HepG2 (cell line): ENCODE measurements around the gene DNAJA2. TPM values are rescaled to one million over a fixed set of nuclear protein-coding genes. Genes with fewer than 3 reads are reported as not detected.

Experiments
- ARID4A ChIP-seq: sonication (generic); formaldehyde crosslinking; IDR thresholded peaks from 2 replicates; pipeline ENCODE4 v1.5.0; 2020; ENCODE audit warnings: mild to moderate bottlenecking, missing genetic modification reagents, borderline replicate concordance
- ARNT2 ChIP-seq: sonication (generic); formaldehyde crosslinking; IDR thresholded peaks from 2 replicates; pipeline ENCODE4 v1.8.0; 2022; ENCODE audit warnings: mild to moderate bottlenecking, low read depth, missing genetic modification reagents, moderate library complexity
- FOSL2 ChIP-seq: sonication (generic); formaldehyde crosslinking; IDR thresholded peaks from 2 replicates; pipeline ENCODE4 v1.4.0; 2020; ENCODE audit warnings: missing genetic modification reagents
- PAF1 ChIP-seq: IDR thresholded peaks from 2 replicates; pipeline ENCODE4 v1.6.1; 2016; ENCODE audit warnings: missing genetic modification reagents, missing compliant biosample characterization
- POLR2AphosphoS2 ChIP-seq: IDR thresholded peaks from 2 replicates; pipeline ENCODE4 v1.6.1; 2011; ENCODE audit warnings: low read depth, low read length, improper control_type of control experiment
- RAD21 ChIP-seq: fragments of 450-650 bp; formaldehyde crosslinking; IDR thresholded peaks from 2 replicates; pipeline ENCODE4 v1.5.0; 2020; ENCODE audit warnings: mild to moderate bottlenecking
- SNAI1 ChIP-seq: sonication (generic); formaldehyde crosslinking; IDR thresholded peaks from 2 replicates; pipeline ENCODE4 v1.5.0; 2020; ENCODE audit warnings: mild to moderate bottlenecking, missing genetic modification reagents, borderline replicate concordance
- SNAPC2 ChIP-seq: sonication (generic); formaldehyde crosslinking; IDR thresholded peaks from 2 replicates; pipeline ENCODE4 v1.8.1; 2022; ENCODE audit warnings: mild to moderate bottlenecking, missing genetic modification reagents
- STAT6 ChIP-seq: sonication (generic); formaldehyde crosslinking; IDR thresholded peaks from 2 replicates; pipeline ENCODE4 v1.4.0; 2020; ENCODE audit warnings: missing genetic modification reagents, mild to moderate bottlenecking, borderline replicate concordance
- YY1 ChIP-seq: IDR thresholded peaks from 2 replicates; pipeline ENCODE4 v1.6.1; 2011; ENCODE audit warnings: low read length, low read depth, moderate library complexity, mild to moderate bottlenecking; ENCODE audit not compliant: insufficient read depth, insufficient replicate concordance
- ZNF460 ChIP-seq: sonication (generic); formaldehyde crosslinking; IDR thresholded peaks from 2 replicates; pipeline ENCODE4 v1.5.1; 2020; ENCODE audit warnings: missing genetic modification reagents, mild to moderate bottlenecking, borderline replicate concordance
- ZNF557 ChIP-seq: sonication (generic); formaldehyde crosslinking; IDR thresholded peaks from 2 replicates; pipeline ENCODE4 v1.4.0; 2020; ENCODE audit warnings: missing genetic modification reagents
- ZNF619 ChIP-seq: sonication (generic); formaldehyde crosslinking; IDR thresholded peaks from 2 replicates; pipeline ENCODE4 v1.4.0; 2020; ENCODE audit warnings: mild to moderate bottlenecking, missing genetic modification reagents
- polyA plus RNA-seq, 8 experiments: library from polyadenylated mRNA; depleted of rRNA in 3 of 8; stranded (reverse) in 7 of 8; unstranded in 1 of 8; fragments of >200 nt; fragmentation: Illumina TruSeq in 4 of 8; extraction: Trizol in 4 of 8; gene quantifications; 2 replicates each; pipeline versions ENCODE4 v1.2.1 to v1.2.3, GENCODE V29; 2011 to 2016; ENCODE audit warnings: low read depth in 4 of 8, missing spikeins in 1 of 8, mixed read lengths in 1 of 8; ENCODE audit not compliant: insufficient read depth in 1 of 8
- total RNA-seq, 5 experiments: library from RNA; depleted of rRNA; stranded (reverse); fragments of >200 nt; fragmentation: Illumina TruSeq; extraction: Trizol; gene quantifications; 2 replicates each; pipeline ENCODE4 v1.2.3, GENCODE V29; 2016; ENCODE audit warnings: low read depth in 1 of 5
- TF ChIP-seq, protein P1 (sequence below): sonication (generic); formaldehyde crosslinking; IDR thresholded peaks from 2 replicates; pipeline ENCODE4 v1.4.0; 2020; ENCODE audit warnings: missing genetic modification reagents
- TF ChIP-seq, protein P2 (sequence below): sonication (generic); formaldehyde crosslinking; IDR thresholded peaks from 2 replicates; pipeline ENCODE4 v1.4.0; 2020; ENCODE audit warnings: missing genetic modification reagents, mild to moderate bottlenecking, borderline replicate concordance

DNAJA2 gene
- total and polyA plus RNA-seq, 2 of the 13 experiments (the other 11 are each of a cell fraction or from before 2014, with no cell fraction given): 25.4 to 176 TPM

- TF ChIP-seq SNAPC2 (no peak), ZNF460 (CRISPR knock-in tag) (no peak), ZNF619 (CRISPR knock-in tag) (0 out of 2 replicates have a peak, but pooled peaks have one; percentile 27), POLR2AphosphoS2 (no peak), ARNT2 (0 out of 2 replicates have a peak, but pooled peaks have one; percentile 2), PAF1 (peak; percentile 44; the same call in 1 of the 2 replicates), RAD21 (CRISPR knock-in tag) (peak; percentile 80), YY1 (peak; percentile 44), ZNF557 (CRISPR knock-in tag) (no peak), SNAI1 (CRISPR knock-in tag) (no peak), FOSL2 (0 out of 2 replicates have a peak, but pooled peaks have one; percentile 4), ARID4A (CRISPR knock-in tag) (peak; percentile 37; the same call in 1 of the 2 replicates), STAT6 (CRISPR knock-in tag) (0 out of 2 replicates have a peak, but pooled peaks have one; percentile 15)
- TF ChIP-seq, protein P1, sequence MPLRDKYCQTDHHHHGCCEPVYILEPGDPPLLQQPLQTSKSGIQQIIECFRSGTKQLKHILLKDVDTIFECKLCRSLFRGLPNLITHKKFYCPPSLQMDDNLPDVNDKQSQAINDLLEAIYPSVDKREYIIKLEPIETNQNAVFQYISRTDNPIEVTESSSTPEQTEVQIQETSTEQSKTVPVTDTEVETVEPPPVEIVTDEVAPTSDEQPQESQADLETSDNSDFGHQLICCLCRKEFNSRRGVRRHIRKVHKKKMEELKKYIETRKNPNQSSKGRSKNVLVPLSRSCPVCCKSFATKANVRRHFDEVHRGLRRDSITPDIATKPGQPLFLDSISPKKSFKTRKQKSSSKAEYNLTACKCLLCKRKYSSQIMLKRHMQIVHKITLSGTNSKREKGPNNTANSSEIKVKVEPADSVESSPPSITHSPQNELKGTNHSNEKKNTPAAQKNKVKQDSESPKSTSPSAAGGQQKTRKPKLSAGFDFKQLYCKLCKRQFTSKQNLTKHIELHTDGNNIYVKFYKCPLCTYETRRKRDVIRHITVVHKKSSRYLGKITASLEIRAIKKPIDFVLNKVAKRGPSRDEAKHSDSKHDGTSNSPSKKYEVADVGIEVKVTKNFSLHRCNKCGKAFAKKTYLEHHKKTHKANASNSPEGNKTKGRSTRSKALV: 0 out of 2 replicates have a peak, but pooled peaks have one; percentile 28
- TF ChIP-seq, protein P2, sequence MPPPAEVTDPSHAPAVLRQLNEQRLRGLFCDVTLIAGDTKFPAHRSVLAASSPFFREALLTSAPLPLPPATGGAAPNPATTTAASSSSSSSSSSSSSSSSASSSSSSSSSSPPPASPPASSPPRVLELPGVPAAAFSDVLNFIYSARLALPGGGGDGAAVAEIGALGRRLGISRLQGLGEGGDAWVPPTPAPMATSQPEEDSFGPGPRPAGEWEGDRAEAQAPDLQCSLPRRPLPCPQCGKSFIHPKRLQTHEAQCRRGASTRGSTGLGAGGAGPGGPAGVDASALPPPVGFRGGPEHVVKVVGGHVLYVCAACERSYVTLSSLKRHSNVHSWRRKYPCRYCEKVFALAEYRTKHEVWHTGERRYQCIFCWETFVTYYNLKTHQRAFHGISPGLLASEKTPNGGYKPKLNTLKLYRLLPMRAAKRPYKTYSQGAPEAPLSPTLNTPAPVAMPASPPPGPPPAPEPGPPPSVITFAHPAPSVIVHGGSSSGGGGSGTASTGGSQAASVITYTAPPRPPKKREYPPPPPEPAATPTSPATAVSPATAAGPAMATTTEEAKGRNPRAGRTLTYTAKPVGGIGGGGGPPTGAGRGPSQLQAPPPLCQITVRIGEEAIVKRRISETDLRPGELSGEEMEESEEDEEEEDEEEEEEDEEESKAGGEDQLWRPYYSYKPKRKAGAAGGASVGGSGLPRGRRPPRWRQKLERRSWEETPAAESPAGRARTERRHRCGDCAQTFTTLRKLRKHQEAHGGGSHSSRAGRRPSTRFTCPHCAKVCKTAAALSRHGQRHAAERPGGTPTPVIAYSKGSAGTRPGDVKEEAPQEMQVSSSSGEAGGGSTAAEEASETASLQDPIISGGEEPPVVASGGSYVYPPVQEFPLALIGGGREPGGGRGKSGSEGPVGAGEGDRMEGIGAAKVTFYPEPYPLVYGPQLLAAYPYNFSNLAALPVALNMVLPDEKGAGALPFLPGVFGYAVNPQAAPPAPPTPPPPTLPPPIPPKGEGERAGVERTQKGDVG (CRISPR knock-in tag): peak; percentile 56; the same call in 1 of the 2 replicates
These were observed 43.8 kb downstream of the DNAJA2 start (continued) for GRCh38 chr16:46929378-46930332.
